ENCODE measurements around the gene AGPAT1. TPM values are rescaled to one million over a fixed set of nuclear protein-coding genes. Genes with fewer than 3 reads are reported as not detected.

Gene AGPAT1
- total and polyA plus RNA-seq, 10 of the 15 experiments (the other 5 are each of a cell fraction or from before 2014, with no cell fraction given), result 13.9 to 39.5 (median 24.7) TPM

- no peak for TF ChIP-seq PML (IDR thresholded peaks at IDR 0.05; ENCODE audit: low read length)
- TF ChIP-seq, protein P1, sequence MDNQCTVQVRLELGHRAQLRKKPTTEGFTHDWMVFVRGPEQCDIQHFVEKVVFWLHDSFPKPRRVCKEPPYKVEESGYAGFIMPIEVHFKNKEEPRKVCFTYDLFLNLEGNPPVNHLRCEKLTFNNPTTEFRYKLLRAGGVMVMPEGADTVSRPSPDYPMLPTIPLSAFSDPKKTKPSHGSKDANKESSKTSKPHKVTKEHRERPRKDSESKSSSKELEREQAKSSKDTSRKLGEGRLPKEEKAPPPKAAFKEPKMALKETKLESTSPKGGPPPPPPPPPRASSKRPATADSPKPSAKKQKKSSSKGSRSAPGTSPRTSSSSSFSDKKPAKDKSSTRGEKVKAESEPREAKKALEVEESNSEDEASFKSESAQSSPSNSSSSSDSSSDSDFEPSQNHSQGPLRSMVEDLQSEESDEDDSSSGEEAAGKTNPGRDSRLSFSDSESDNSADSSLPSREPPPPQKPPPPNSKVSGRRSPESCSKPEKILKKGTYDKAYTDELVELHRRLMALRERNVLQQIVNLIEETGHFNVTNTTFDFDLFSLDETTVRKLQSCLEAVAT (IDR thresholded peaks at IDR 0.05), result no peak
- TF ChIP-seq FOXM1 (IDR thresholded peaks at IDR 0.05; ENCODE audit: low read depth, low read length), result no peak
- no peak for TF ChIP-seq FOS (IDR thresholded peaks at IDR 0.05; ENCODE audit: borderline replicate concordance, extremely low read depth, insufficient read length)
- no peak for TF ChIP-seq E4F1 (IDR thresholded peaks at IDR 0.05; ENCODE audit: borderline replicate concordance, partially characterized antibody)
- TF ChIP-seq, protein P2, sequence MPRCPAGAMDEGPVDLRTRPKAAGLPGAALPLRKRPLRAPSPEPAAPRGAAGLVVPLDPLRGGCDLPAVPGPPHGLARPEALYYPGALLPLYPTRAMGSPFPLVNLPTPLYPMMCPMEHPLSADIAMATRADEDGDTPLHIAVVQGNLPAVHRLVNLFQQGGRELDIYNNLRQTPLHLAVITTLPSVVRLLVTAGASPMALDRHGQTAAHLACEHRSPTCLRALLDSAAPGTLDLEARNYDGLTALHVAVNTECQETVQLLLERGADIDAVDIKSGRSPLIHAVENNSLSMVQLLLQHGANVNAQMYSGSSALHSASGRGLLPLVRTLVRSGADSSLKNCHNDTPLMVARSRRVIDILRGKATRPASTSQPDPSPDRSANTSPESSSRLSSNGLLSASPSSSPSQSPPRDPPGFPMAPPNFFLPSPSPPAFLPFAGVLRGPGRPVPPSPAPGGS (IDR thresholded peaks at IDR 0.05; ENCODE audit: borderline replicate concordance, insufficient read depth, low read depth, low read length, poor library complexity, severe bottlenecking), result no peak
- TF ChIP-seq SIX5 (IDR thresholded peaks at IDR 0.05; ENCODE audit: low read depth, low read length, severe bottlenecking), result no peak
- TF ChIP-seq MTA3 (IDR thresholded peaks at IDR 0.05; ENCODE audit: borderline replicate concordance, low read length), result no peak
Observed at GRCh38 chr6:32216998-32217397, 41.1 kb upstream of the AGPAT1 start (continued).

All from GM12878 (cell line).